Adrenal gland (tissue), 12 donors: ENCODE results near the gene HTR4. TPM values are rescaled to one million over a fixed set of nuclear protein-coding genes. Genes with fewer than 3 reads are reported as not detected.

Source experiments
- DNase-seq, 7 donors: peaks; one replicate each; pipeline ENCODE4 v3.0.0-alpha.2; 2019 to 2020
- H3K27ac ChIP-seq, 5 donors: fragments of 200-600 bp; sonication (generic) in 4 of 5; 1 replicate in 3 of 5; 2 replicates in 2 of 5; pipeline versions ENCODE4 v1.5.1 to v1.8.0; 2016 to 2020; ENCODE audit warnings: mild to moderate bottlenecking in 1 of 5
- H3K27me3 ChIP-seq: fragments of 200-600 bp; 2 replicates; pipeline ENCODE4 v1.8.0; 2021
- H3K36me3 ChIP-seq, 2 donors: fragments of 200-600 bp; replicated peaks in 1 of 2; 1 replicate in 1 of 2; 2 replicates in 1 of 2; pipeline versions ENCODE4 v1.5.1 to v1.8.0; 2018 to 2022
- H3K4me1 ChIP-seq, 2 donors: fragments of 200-600 bp; replicated peaks in 1 of 2; 1 replicate in 1 of 2; 2 replicates in 1 of 2; pipeline versions ENCODE4 v1.5.1 to v1.8.0; 2018 to 2021
- H3K4me3 ChIP-seq, 4 donors: fragments of 200-600 bp; sonication (generic) in 3 of 4; one replicate each; pipeline ENCODE4 v1.5.1; 2016 to 2018
- H3K9me3 ChIP-seq, 3 donors: fragments of 200-600 bp; sonication (generic) in 1 of 3; replicated peaks in 1 of 3; 1 replicate in 2 of 3; 2 replicates in 1 of 3; pipeline versions ENCODE4 v1.5.1 to v1.8.0; 2016 to 2021
- POLR2A ChIP-seq, 2 donors: fragments of 450-650 bp; IDR thresholded peaks; one replicate each; pipeline ENCODE4 v1.6.1; 2017; ENCODE audit warnings: antibody characterized with exemption in 2 of 2, mild to moderate bottlenecking in 2 of 2, moderate library complexity in 1 of 2
- WGBS, 4 donors: extraction: QIAGEN DNeasy Blood & Tissue Kit in 2 of 4; methylation state at CpG; one replicate each; pipeline versions ENCODE4 v1.1.5 to v1.1.7; 2013 to 2017; 5-methylcytosine and 5-hydroxymethylcytosine counted together
- intact Hi-C, 2 donors: fragments of 100-400 bp; cut with DNase I; formaldehyde crosslinking; loops; one replicate each; pipeline versions ENCODE4 v1.14.1 to v1.15.0; 2022 to 2023
- polyA plus RNA-seq, 3 donors: library from polyadenylated mRNA; stranded (reverse); fragments of 200-250 nt in 2 of 3; fragments of 350-450 nt in 1 of 3; fragmentation: Illumina TruSeq in 1 of 3; extraction: RNeasy Lipid Tissue Mini Kit (QIAGEN cat#74804) in 1 of 3; gene quantifications; one replicate each; pipeline ENCODE4 v1.2.3, GENCODE V29; 2013 to 2014
- total RNA-seq, 9 donors: library from RNA; depleted of rRNA in 4 of 9; stranded (reverse); fragments of >200 nt in 4 of 9; fragments of 120-200 nt in 1 of 9; fragmentation: NEBNext Ultra II Directional in 1 of 9; extraction: Animal tissue kit (Norgen Biotek cat#: 25700) in 1 of 9; gene quantifications; one replicate each; pipeline versions ENCODE4 v1.1.0 to v1.2.4, GENCODE V29; 2013 to 2023
- TF ChIP-seq, protein P1 (sequence below), 6 experiments: fragments of 450-650 bp in 4 of 6; fragments of 200-600 bp in 2 of 6; sonication (generic) in 1 of 6; IDR thresholded peaks; 1 replicate in 5 of 6; 2 replicates in 1 of 6; pipeline versions ENCODE4 v1.5.1 to v1.8.0; 2016 to 2021; ENCODE audit warnings: antibody characterized with exemption in 6 of 6, mild to moderate bottlenecking in 2 of 6, moderate library complexity in 1 of 6
- donor health status: healthy with polysubstance abuse.
- donor health status: Bipolar disorder and iron deficiency.
- donor health status: DM: yes; HTN: yes; CAD: no.
- donor health status: DM: no; HTN: no; CAD: no.
- donor health status: DM: no; HTN: no; CAD: no.
- donor health status: DM: yes; HTN: yes; CAD: no.

The HTR4 gene
- total and polyA plus RNA-seq, 12 donors = 0.11 to 2.6 (median 0.83) TPM; not detected in 1

DNA sequence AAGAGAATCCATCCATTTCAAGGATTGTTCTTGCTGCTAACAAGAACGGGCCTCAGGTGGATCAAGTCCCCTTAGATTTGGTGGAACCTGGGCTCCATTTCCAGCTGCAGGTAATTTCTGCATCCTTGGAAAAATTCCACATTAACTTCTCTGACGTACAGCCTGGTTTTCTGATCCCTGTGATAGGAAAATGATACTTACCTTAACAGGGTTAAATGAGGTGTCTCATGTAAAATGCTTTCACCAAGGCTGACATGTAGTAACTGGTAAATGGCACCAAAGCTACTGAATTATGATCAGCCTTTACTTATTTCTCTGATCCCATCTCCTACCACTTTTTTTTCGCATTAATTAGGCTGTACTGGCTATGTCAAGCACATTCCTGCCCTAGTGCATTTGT, 176.9 kb downstream of the HTR4 start:
- Histone ChIP-seq H3K4me1 (no peaks in the 10 kb centered on the region), H3K36me3 (no peaks in the 10 kb centered on the region), H3K27me3 (no peaks in the 10 kb centered on the region), H3K27ac (no peak overlapping the region), H3K9me3 (no peaks in the 10 kb centered on the region), H3K4me3 (no peak overlapping the region)
- 83 to 90% (median 87%) methylated on average over 3 of the region's 3 CpGs for WGBS, 4 donors
- no peak for DNase-seq
- intact Hi-C loops = no loop called here
- TF ChIP-seq, protein P1, sequence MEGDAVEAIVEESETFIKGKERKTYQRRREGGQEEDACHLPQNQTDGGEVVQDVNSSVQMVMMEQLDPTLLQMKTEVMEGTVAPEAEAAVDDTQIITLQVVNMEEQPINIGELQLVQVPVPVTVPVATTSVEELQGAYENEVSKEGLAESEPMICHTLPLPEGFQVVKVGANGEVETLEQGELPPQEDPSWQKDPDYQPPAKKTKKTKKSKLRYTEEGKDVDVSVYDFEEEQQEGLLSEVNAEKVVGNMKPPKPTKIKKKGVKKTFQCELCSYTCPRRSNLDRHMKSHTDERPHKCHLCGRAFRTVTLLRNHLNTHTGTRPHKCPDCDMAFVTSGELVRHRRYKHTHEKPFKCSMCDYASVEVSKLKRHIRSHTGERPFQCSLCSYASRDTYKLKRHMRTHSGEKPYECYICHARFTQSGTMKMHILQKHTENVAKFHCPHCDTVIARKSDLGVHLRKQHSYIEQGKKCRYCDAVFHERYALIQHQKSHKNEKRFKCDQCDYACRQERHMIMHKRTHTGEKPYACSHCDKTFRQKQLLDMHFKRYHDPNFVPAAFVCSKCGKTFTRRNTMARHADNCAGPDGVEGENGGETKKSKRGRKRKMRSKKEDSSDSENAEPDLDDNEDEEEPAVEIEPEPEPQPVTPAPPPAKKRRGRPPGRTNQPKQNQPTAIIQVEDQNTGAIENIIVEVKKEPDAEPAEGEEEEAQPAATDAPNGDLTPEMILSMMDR (IDR thresholded peaks at IDR 0.05) = no peak
- TF ChIP-seq POLR2A (IDR thresholded peaks at IDR 0.05) = no peak

GRCh38 chr5:148476302-148476701, 178.0 kb downstream of the HTR4 start:
- Histone ChIP-seq H3K27ac (no peak overlapping the region), H3K4me3 (no peak overlapping the region), H3K27me3 (no peaks in the 10 kb centered on the region), H3K36me3 (no peaks in the 10 kb centered on the region), H3K4me1 (no peaks in the 10 kb centered on the region), H3K9me3 (no peaks in the 10 kb centered on the region)
- 80 to 89% (median 85%) methylated on average over 3 of the region's 3 CpGs for WGBS, 4 donors
- DNase-seq = no peak
- TF ChIP-seq, protein P1 (IDR thresholded peaks at IDR 0.05) = no peak
- no peak for TF ChIP-seq POLR2A (IDR thresholded peaks at IDR 0.05)
- intact Hi-C loops = no loop called here

GRCh38 chr5:148474025-148474511, 180.3 kb downstream of the HTR4 start:
- DNase-seq = peak; percentile 41 to 81 (median 66)
- intact Hi-C loops = no loop called here
- TF ChIP-seq, protein P1 (IDR thresholded peaks at IDR 0.05) = no peak
- TF ChIP-seq POLR2A (IDR thresholded peaks at IDR 0.05) = no peak
- WGBS, 4 donors = 48 to 67% (median 60%) methylated on average over 8 of the region's 8 CpGs
- Histone ChIP-seq H3K9me3 (no peaks in the 10 kb centered on the region), H3K4me3 (peak overlapping the region in 1 of 4 donors; percentile 44), H3K36me3 (no peaks in the 10 kb centered on the region), H3K4me1 (no peaks in the 10 kb centered on the region), H3K27me3 (no peaks in the 10 kb centered on the region), H3K27ac (peak overlapping the region in 3 of 5 donors; percentile 52 to 77 (median 69))

- H3K36me3 ChIP-seq = no peaks in the 10 kb centered on the region
- no peaks in the 10 kb centered on the region for H3K27me3 ChIP-seq
- TF ChIP-seq, protein P1 (IDR thresholded peaks at IDR 0.05) = no peak
- no peak for TF ChIP-seq POLR2A (IDR thresholded peaks at IDR 0.05)
- H3K27ac ChIP-seq = no peak overlapping the region
- no peak for DNase-seq
- H3K4me1 ChIP-seq = no peaks in the 10 kb centered on the region
- intact Hi-C loops = no loop called here
- WGBS, 4 donors = 76 to 93% (median 88%) methylated on average over 2 of the region's 2 CpGs
- no peak overlapping the region for H3K4me3 ChIP-seq
- H3K9me3 ChIP-seq = no peaks in the 10 kb centered on the region
Measured at GRCh38 chr5:148471379-148471778, 182.9 kb downstream of the HTR4 start.
